NCI-H2196 (cell line): ENCODE data around the gene HLCS.

Source experiments
- DNase-seq: peaks from one replicate; lab custom pipeline; 2025; ENCODE audit not compliant: unreplicated experiment; lab: John Stamatoyannopoulos, UW

Gene HLCS

GRCh38 chr21:36784947-36785346 is 181.5 kb downstream of the HLCS start:
- no peak for DNase-seq

- DNase-seq = peak; percentile 56
These were observed 182.7 kb downstream of the HLCS start for GRCh38 chr21:36783612-36784374.

GRCh38 chr21:36780861-36781260 is 185.6 kb downstream of the HLCS start:
- DNase-seq = no peak

GRCh38 chr21:36776981-36777617 is 189.4 kb downstream of the HLCS start:
- no peak for DNase-seq

- no peak for DNase-seq
These were observed 192.5 kb downstream of the HLCS start for GRCh38 chr21:36773995-36774394.

- DNase-seq = peak; percentile 67
These were observed 193.4 kb downstream of the HLCS start for GRCh38 chr21:36773117-36773516.

- DNase-seq = no peak
These were observed 197.2 kb downstream of the HLCS start for GRCh38 chr21:36769051-36769839.

GRCh38 chr21:36768496-36768895 is 198.0 kb downstream of the HLCS start:
- no peak for DNase-seq

GRCh38 chr21:36767096-36767495 is 199.4 kb downstream of the HLCS start:
- DNase-seq = no peak

- DNase-seq = no peak
These were observed 200.0 kb downstream of the HLCS start for GRCh38 chr21:36766511-36766910.

GRCh38 chr21:36765229-36765628 is 201.2 kb downstream of the HLCS start:
- no peak for DNase-seq

GRCh38 chr21:36763305-36763704 is 203.2 kb downstream of the HLCS start:
- DNase-seq = no peak

GRCh38 chr21:36762642-36763041 is 203.8 kb downstream of the HLCS start:
- no peak for DNase-seq

GRCh38 chr21:36761685-36762084 is 204.8 kb downstream of the HLCS start:
- DNase-seq = no peak

GRCh38 chr21:36759348-36760083 is 207.0 kb downstream of the HLCS start:
- no peak for DNase-seq

- no peak for DNase-seq
These were observed 209.3 kb downstream of the HLCS start for GRCh38 chr21:36757196-36757595.

- DNase-seq = peak; percentile 33
These were observed 209.9 kb downstream of the HLCS start for GRCh38 chr21:36756527-36756926.

- no peak for DNase-seq
These were observed 212.1 kb downstream of the HLCS start for GRCh38 chr21:36754241-36754898.

- DNase-seq = no peak
These were observed 212.9 kb downstream of the HLCS start for GRCh38 chr21:36753556-36753955.

GRCh38 chr21:36751383-36751782 is 215.1 kb downstream of the HLCS start:
- DNase-seq = no peak

- no peak for DNase-seq
These were observed 215.9 kb downstream of the HLCS start for GRCh38 chr21:36750576-36750959.
